ENCODE measurements around the gene CEP120.

Gene CEP120

GRCh38 chr5:123297866-123298265 is 125.3 kb downstream of the CEP120 start:
- DNase-seq (ENCODE audit: extremely low read depth, low read depth): no peak
- no peak for TF ChIP-seq CTCF (IDR thresholded peaks at IDR 0.05; ENCODE audit: low read depth, low read length)

GRCh38 chr5:123297198-123297831 is 125.9 kb downstream of the CEP120 start:
- no peak for TF ChIP-seq CTCF (IDR thresholded peaks at IDR 0.05; ENCODE audit: low read depth, low read length)

More at GRCh38 chr5:123297198-123297831, 125.9 kb downstream of the CEP120 start:
- no peak for DNase-seq (ENCODE audit: extremely low read depth, low read depth)

Data from AG09319 (cell line).